Activated T-helper 1 cell treated with anti-CD3 and anti-CD28 coated beads, Interleukin-12 subunit alpha, Interleukin-12 subunit beta, Interleukin-2, Interleukin-4 antibody, amounts not matched to agents 30 ng/mL and 10 ng/mL and 1 ng/mL, durations not matched to agents 14 hours and 24 hours and 36 hours (primary cell): ENCODE data around the gene AP5B1. TPM values are rescaled to one million over a fixed set of nuclear protein-coding genes. Genes with fewer than 3 reads are reported as not detected.
"Not testable (repeated sequence)": the region's sequence is repeated elsewhere in the genome, so short reads cannot be mapped to it uniquely, and the experiment has no call there.

Experiments
- DNase-seq: peaks from one replicate; pipeline ENCODE4 v3.0.0; 2021; ENCODE audit warnings: low spot score
- H3K27ac Mint-ChIP-seq: one replicate; pipeline ENCODE4 v1.8.0; 2021; ENCODE audit warnings: mild to moderate bottlenecking, mixed read lengths
- H3K27me3 Mint-ChIP-seq: one replicate; pipeline ENCODE4 v1.8.0; 2022; ENCODE audit warnings: mild to moderate bottlenecking, moderate library complexity, mixed read lengths; ENCODE audit not compliant: insufficient read depth
- H3K36me3 Mint-ChIP-seq: one replicate; pipeline ENCODE4 v1.8.0; 2021; ENCODE audit warnings: low read depth, mixed read lengths
- H3K4me1 Mint-ChIP-seq: one replicate; pipeline ENCODE4 v1.8.0; 2021; ENCODE audit warnings: low read depth, mixed read lengths
- H3K4me3 Mint-ChIP-seq: one replicate; pipeline ENCODE4 v1.8.0; 2021; ENCODE audit warnings: mild to moderate bottlenecking, moderate library complexity, mixed read lengths
- H3K9me3 Mint-ChIP-seq: one replicate; pipeline ENCODE4 v1.8.0; 2021; ENCODE audit warnings: mixed read lengths
- intact Hi-C: fragments of 100-400 bp; cut with micrococcal nuclease; formaldehyde crosslinking; loops from one replicate; pipeline ENCODE4 v1.15.1; 2024
- total RNA-seq: library from RNA; stranded (reverse); gene quantifications from 2 replicates; pipeline ENCODE4 v1.2.3, GENCODE V29; 2022

Gene AP5B1
- total RNA-seq, 1 donor from 2014 or later: 17.4 TPM

- Mint-ChIP-seq H3K9me3 (no peaks in the 10 kb centered on the region), H3K27ac (no peak overlapping the region), H3K36me3 (no peaks in the 10 kb centered on the region), H3K4me1 (no peaks in the 10 kb centered on the region), H3K27me3 (peaks cover 28% of the 10 kb centered on the region), H3K4me3 (no peak overlapping the region)
- DNase-seq: no peak
- intact Hi-C loops: no loop called here
Observed at GRCh38 chr11:65745049-65745448, 35.7 kb downstream of the AP5B1 start.

GRCh38 chr11:65744699-65745042 lies 36.1 kb downstream of the AP5B1 start:
- Mint-ChIP-seq H3K27me3 (peaks cover 26% of the 10 kb centered on the region), H3K4me3 (no peak overlapping the region), H3K27ac (no peak overlapping the region), H3K36me3 (no peaks in the 10 kb centered on the region), H3K4me1 (no peaks in the 10 kb centered on the region), H3K9me3 (no peaks in the 10 kb centered on the region)
- DNase-seq: no peak
- intact Hi-C loops: no loop called here

- no peak for DNase-seq
- Mint-ChIP-seq H3K4me3 (no peak overlapping the region), H3K9me3 (no peaks in the 10 kb centered on the region), H3K27me3 (peaks cover 21% of the 10 kb centered on the region), H3K36me3 (no peaks in the 10 kb centered on the region), H3K4me1 (no peaks in the 10 kb centered on the region), H3K27ac (no peak overlapping the region)
- intact Hi-C loops: no loop called here
Observed at GRCh38 chr11:65744026-65744698, 36.6 kb downstream of the AP5B1 start.

- peaks cover under 1% of the 10 kb centered on the region for H3K9me3 Mint-ChIP-seq
- H3K4me1 Mint-ChIP-seq: no peaks in the 10 kb centered on the region
- no peaks in the 10 kb centered on the region for H3K36me3 Mint-ChIP-seq
Observed at GRCh38 chr11:65743681-65744025, 37.1 kb downstream of the AP5B1 start.

GRCh38 chr11:65742353-65742752 lies 38.4 kb downstream of the AP5B1 start:
- no peak overlapping the region for H3K4me3 Mint-ChIP-seq
- no peak overlapping the region for H3K27ac Mint-ChIP-seq
- peaks cover 10% of the 10 kb centered on the region for H3K9me3 Mint-ChIP-seq
- no peaks in the 10 kb centered on the region for H3K36me3 Mint-ChIP-seq
- intact Hi-C loops: no loop called here
- peaks cover 22% of the 10 kb centered on the region for H3K27me3 Mint-ChIP-seq
- DNase-seq: no peak
- H3K4me1 Mint-ChIP-seq: no peaks in the 10 kb centered on the region

More at GRCh38 chr11:65743681-65744025, 37.1 kb downstream of the AP5B1 start:
- no peak for DNase-seq
- no peak overlapping the region for H3K4me3 Mint-ChIP-seq
- no peak overlapping the region for H3K27ac Mint-ChIP-seq
- peaks cover 17% of the 10 kb centered on the region for H3K27me3 Mint-ChIP-seq
- intact Hi-C loops: no loop called here

- no peak for DNase-seq
- Mint-ChIP-seq H3K27me3 (peaks cover 22% of the 10 kb centered on the region), H3K27ac (no peak overlapping the region), H3K36me3 (no peaks in the 10 kb centered on the region), H3K4me3 (no peak overlapping the region), H3K4me1 (no peaks in the 10 kb centered on the region), H3K9me3 (peaks cover 20% of the 10 kb centered on the region)
- intact Hi-C loops: no loop called here
Observed at GRCh38 chr11:65741185-65741584, 39.6 kb downstream of the AP5B1 start.

GRCh38 chr11:65739022-65739421 lies 41.8 kb downstream of the AP5B1 start:
- peaks cover 25% of the 10 kb centered on the region for H3K9me3 Mint-ChIP-seq

GRCh38 chr11:65736810-65737209 lies 44.0 kb downstream of the AP5B1 start:
- Mint-ChIP-seq H3K36me3 (no peaks in the 10 kb centered on the region), H3K27me3 (peaks cover 31% of the 10 kb centered on the region), H3K4me1 (no peaks in the 10 kb centered on the region), H3K4me3 (no peak overlapping the region), H3K9me3 (peaks cover 25% of the 10 kb centered on the region), H3K27ac (no peak overlapping the region)
- no peak for DNase-seq
- intact Hi-C loops: no loop called here

More at GRCh38 chr11:65739022-65739421, 41.8 kb downstream of the AP5B1 start:
- Mint-ChIP-seq H3K36me3 (no peaks in the 10 kb centered on the region), H3K4me3 (no peak overlapping the region), H3K4me1 (no peaks in the 10 kb centered on the region), H3K27me3 (peaks cover 25% of the 10 kb centered on the region), H3K27ac (no peak overlapping the region)
- intact Hi-C loops: no loop called here
- DNase-seq: no peak

GRCh38 chr11:65735111-65735510 lies 45.7 kb downstream of the AP5B1 start:
- H3K4me3 Mint-ChIP-seq, DNase-seq, intact Hi-C loops, H3K27ac Mint-ChIP-seq, H3K36me3 Mint-ChIP-seq, H3K4me1 Mint-ChIP-seq: not testable (repeated sequence)
- peaks cover 25% of the 10 kb centered on the region for H3K9me3 Mint-ChIP-seq
- peaks cover 29% of the 10 kb centered on the region for H3K27me3 Mint-ChIP-seq

- H3K27me3 Mint-ChIP-seq: peaks cover 20% of the 10 kb centered on the region
- no peak overlapping the region for H3K27ac Mint-ChIP-seq
- no peak overlapping the region for H3K4me3 Mint-ChIP-seq
- intact Hi-C loops: no loop called here
- no peaks in the 10 kb centered on the region for H3K4me1 Mint-ChIP-seq
- H3K36me3 Mint-ChIP-seq: no peaks in the 10 kb centered on the region
- DNase-seq: no peak
- peaks cover under 1% of the 10 kb centered on the region for H3K9me3 Mint-ChIP-seq
Observed at GRCh38 chr11:65730461-65730860, 50.3 kb downstream of the AP5B1 start.

- Mint-ChIP-seq H3K4me1 (no peaks in the 10 kb centered on the region), H3K27me3 (peaks cover 16% of the 10 kb centered on the region), H3K9me3 (no peaks in the 10 kb centered on the region), H3K27ac (no peak overlapping the region), H3K36me3 (no peaks in the 10 kb centered on the region), H3K4me3 (no peak overlapping the region)
- DNase-seq: no peak
- intact Hi-C loops: no loop called here
Observed at GRCh38 chr11:65727865-65728264, 52.9 kb downstream of the AP5B1 start.

GRCh38 chr11:65726660-65727059 lies 54.1 kb downstream of the AP5B1 start:
- no peaks in the 10 kb centered on the region for H3K36me3 Mint-ChIP-seq
- H3K27ac Mint-ChIP-seq: no peak overlapping the region
- intact Hi-C loops: no loop called here
- H3K9me3 Mint-ChIP-seq: no peaks in the 10 kb centered on the region
- no peak overlapping the region for H3K4me3 Mint-ChIP-seq
- peaks cover 10% of the 10 kb centered on the region for H3K27me3 Mint-ChIP-seq
- no peaks in the 10 kb centered on the region for H3K4me1 Mint-ChIP-seq
- DNase-seq: no peak
